DOHH2 (cell line): ENCODE results near the gene SLC18B1.

Experiments
- H3F3A ChIP-seq: fragments of 200-600 bp; sonication (generic), shearing (Covaris generic); 2 replicates; pipeline ENCODE4 v1.6.0; 2016; ENCODE audit warnings: antibody characterized with exemption, mild to moderate bottlenecking; ENCODE audit not compliant: control insufficient read depth, insufficient read depth
- H3K27ac ChIP-seq: fragments of 200-600 bp; sonication (generic); 2 replicates; pipeline ENCODE4 v1.5.1; 2014; ENCODE audit warnings: low read depth, mild to moderate bottlenecking, low read length, moderate library complexity
- H3K27me3 ChIP-seq: fragments of 200-600 bp; sonication (generic); 2 replicates; pipeline ENCODE4 v1.6.1; 2014; ENCODE audit warnings: mild to moderate bottlenecking, low read length, mixed read lengths; ENCODE audit not compliant: control insufficient read depth
- H3K36me3 ChIP-seq: fragments of 200-600 bp; sonication (generic); 2 replicates; pipeline ENCODE4 v1.6.1; 2014; ENCODE audit warnings: mild to moderate bottlenecking, low read length, moderate library complexity, mixed read lengths; ENCODE audit not compliant: control insufficient read depth
- H3K4me1 ChIP-seq: fragments of 200-600 bp; sonication (generic); 2 replicates; pipeline ENCODE4 v1.6.1; 2014; ENCODE audit warnings: mild to moderate bottlenecking, low read length, mixed read lengths; ENCODE audit not compliant: control insufficient read depth
- H3K4me2 ChIP-seq: fragments of 200-600 bp; sonication (generic); 2 replicates; pipeline ENCODE4 v1.6.0; 2014; ENCODE audit warnings: mild to moderate bottlenecking, low read length, moderate library complexity
- H3K4me3 ChIP-seq: fragments of 200-600 bp; sonication (generic); 2 replicates; pipeline ENCODE4 v1.5.1; 2014; ENCODE audit warnings: mild to moderate bottlenecking, low read length, mixed read lengths
- H3K79me2 ChIP-seq: fragments of 200-600 bp; sonication (generic); 2 replicates; pipeline ENCODE4 v1.6.1; 2014; ENCODE audit warnings: mild to moderate bottlenecking, low read length, mixed read lengths; ENCODE audit not compliant: control insufficient read depth
- H3K9me2 ChIP-seq: fragments of 200-600 bp; sonication (generic); replicated peaks from 2 replicates; pipeline ENCODE4 v1.6.1; 2014; ENCODE audit warnings: mild to moderate bottlenecking, low read length, mixed read lengths; ENCODE audit not compliant: control insufficient read depth
- H3K9me3 ChIP-seq: fragments of 200-600 bp; sonication (generic); 2 replicates; pipeline ENCODE4 v1.6.1; 2014; ENCODE audit warnings: antibody characterized with exemption, low read length, mixed read lengths; ENCODE audit not compliant: control insufficient read depth, insufficient read depth
- H4K20me1 ChIP-seq: fragments of 200-600 bp; sonication (generic); 2 replicates; pipeline ENCODE4 v1.6.0; 2014; ENCODE audit warnings: low read depth, mild to moderate bottlenecking, antibody characterized with exemption, low read length, moderate library complexity; ENCODE audit not compliant: control insufficient read depth, insufficient read depth
- CTCF ChIP-seq: fragments of 200-600 bp; sonication (generic); IDR thresholded peaks from one replicate; pipeline ENCODE4 v1.5.1; 2014; ENCODE audit warnings: antibody characterized with exemption, mild to moderate bottlenecking, low read depth, low read length; ENCODE audit not compliant: poor library complexity, severe bottlenecking
- EZH2phosphoT487 ChIP-seq: fragments of 200-600 bp; sonication (generic); IDR thresholded peaks from 2 replicates; pipeline ENCODE4 v1.6.1; 2017; ENCODE audit warnings: borderline replicate concordance, mild to moderate bottlenecking, antibody characterized with exemption, low read length, moderate library complexity, mixed read lengths

The SLC18B1 gene

GRCh38 chr6:132790450-132790849, 8.0 kb downstream of the SLC18B1 start:
- Histone ChIP-seq H3K9me3 (no peaks in the 10 kb centered on the region), H3K4me1 (no peaks in the 10 kb centered on the region), H4K20me1 (no peaks in the 10 kb centered on the region), H3K27me3 (no peaks in the 10 kb centered on the region), H3K9me2 (no peaks in the 10 kb centered on the region), H3K27ac (no peak overlapping the region), H3K4me2 (no peak overlapping the region), H3K79me2 (no peaks in the 10 kb centered on the region), H3K36me3 (no peaks in the 10 kb centered on the region), H3F3A (no peaks in the 10 kb centered on the region), H3K4me3 (no peak overlapping the region)
- TF ChIP-seq EZH2phosphoT487 (no peak), CTCF (no peak)

- Histone ChIP-seq H3K9me2 (no peaks in the 10 kb centered on the region), H3K27me3 (no peaks in the 10 kb centered on the region), H3K4me3 (no peak overlapping the region), H3K4me1 (no peaks in the 10 kb centered on the region), H3K79me2 (no peaks in the 10 kb centered on the region), H3K4me2 (no peak overlapping the region), H3F3A (no peaks in the 10 kb centered on the region), H3K36me3 (no peaks in the 10 kb centered on the region), H3K9me3 (no peaks in the 10 kb centered on the region), H4K20me1 (no peaks in the 10 kb centered on the region), H3K27ac (no peak overlapping the region)
- no peak for TF ChIP-seq CTCF
- TF ChIP-seq EZH2phosphoT487 = no peak
Observed at GRCh38 chr6:132789396-132789776, 9.1 kb downstream of the SLC18B1 start.

- Histone ChIP-seq H3K36me3 (no peaks in the 10 kb centered on the region), H3K4me2 (no peak overlapping the region), H4K20me1 (no peaks in the 10 kb centered on the region), H3K79me2 (no peaks in the 10 kb centered on the region), H3K4me1 (no peaks in the 10 kb centered on the region), H3K4me3 (no peak overlapping the region), H3K27me3 (no peaks in the 10 kb centered on the region), H3F3A (no peaks in the 10 kb centered on the region), H3K9me3 (no peaks in the 10 kb centered on the region), H3K27ac (no peak overlapping the region), H3K9me2 (no peaks in the 10 kb centered on the region)
- TF ChIP-seq EZH2phosphoT487 (no peak), CTCF (no peak)
Observed at GRCh38 chr6:132788658-132789395, 9.6 kb downstream of the SLC18B1 start.
